Subcutaneous abdominal adipose tissue (tissue), 5 donors: ENCODE measurements around the gene SALL4.
"Not testable (repeated sequence)": the region's sequence is repeated elsewhere in the genome, so short reads cannot be mapped to it uniquely, and the experiment has no call there.

Experiments used
- H3K27ac ChIP-seq: one replicate; pipeline ENCODE4 v1.7.0; 2013; ENCODE audit warnings: low read depth, mild to moderate bottlenecking, inconsistent platforms, low read length, moderate library complexity
- H3K27me3 ChIP-seq, 5 donors: one replicate each; pipeline ENCODE4 v1.7.0; 2013; ENCODE audit warnings: low read length in 5 of 5, inconsistent platforms in 1 of 5; ENCODE audit not compliant: control insufficient read depth in 5 of 5, insufficient read depth in 4 of 5
- H3K36me3 ChIP-seq, 5 donors: one replicate each; pipeline ENCODE4 v1.7.0; 2013; ENCODE audit warnings: low read length in 5 of 5; ENCODE audit not compliant: control insufficient read depth in 5 of 5, insufficient read depth in 5 of 5
- H3K4me1 ChIP-seq, 5 donors: one replicate each; pipeline ENCODE4 v1.7.0; 2013; ENCODE audit warnings: low read length in 5 of 5, mild to moderate bottlenecking in 3 of 5, moderate library complexity in 1 of 5; ENCODE audit not compliant: control insufficient read depth in 5 of 5, insufficient read depth in 5 of 5
- H3K4me3 ChIP-seq, 5 donors: one replicate each; pipeline ENCODE4 v1.7.0; 2013; ENCODE audit warnings: low read length in 5 of 5, low read depth in 1 of 5
- H3K9ac ChIP-seq, 5 donors: one replicate each; pipeline ENCODE4 v1.7.0; 2013; ENCODE audit warnings: low read length in 5 of 5, mild to moderate bottlenecking in 4 of 5, moderate library complexity in 3 of 5
- H3K9me3 ChIP-seq, 5 donors: one replicate each; pipeline ENCODE4 v1.7.0; 2013; ENCODE audit warnings: low read length in 5 of 5; ENCODE audit not compliant: control insufficient read depth in 5 of 5
- donor health status: healthy.
- donor health status: healthy.
- donor health status: healthy.
- donor health status: healthy.
- donor health status: healthy.

SALL4 gene

GRCh38 chr20:51826372-51826771, 24.1 kb upstream of the SALL4 start:
- no peaks in the 10 kb centered on the region for H3K4me1 ChIP-seq
- H3K9ac ChIP-seq: no peak overlapping the region
- no peaks in the 10 kb centered on the region for H3K9me3 ChIP-seq
- H3K27ac ChIP-seq: no peak overlapping the region
- no peak overlapping the region for H3K4me3 ChIP-seq
- H3K36me3 ChIP-seq: no peaks in the 10 kb centered on the region
- H3K27me3 ChIP-seq: peaks cover 0 to 5% (median 0%) of the 10 kb centered on the region in 5 donors

- Histone ChIP-seq H3K4me3 (no peak overlapping the region), H3K9me3 (no peaks in the 10 kb centered on the region), H3K9ac (no peak overlapping the region), H3K27ac (no peak overlapping the region), H3K27me3 (no peaks in the 10 kb centered on the region), H3K4me1 (no peaks in the 10 kb centered on the region), H3K36me3 (no peaks in the 10 kb centered on the region)
Measured at GRCh38 chr20:51818479-51819008, 16.2 kb upstream of the SALL4 start.

- not testable (repeated sequence) for H3K9me3 ChIP-seq, H3K4me1 ChIP-seq, H3K27me3 ChIP-seq, H3K27ac ChIP-seq, H3K36me3 ChIP-seq, H3K9ac ChIP-seq, H3K4me3 ChIP-seq
Measured at GRCh38 chr20:51816856-51817255, 14.5 kb upstream of the SALL4 start.

GRCh38 chr20:51815383-51816076, 13.2 kb upstream of the SALL4 start:
- H3K9me3 ChIP-seq: no peaks in the 10 kb centered on the region
- no peak overlapping the region for H3K9ac ChIP-seq
- no peaks in the 10 kb centered on the region for H3K36me3 ChIP-seq
- no peaks in the 10 kb centered on the region for H3K27me3 ChIP-seq
- H3K4me3 ChIP-seq: no peak overlapping the region
- H3K27ac ChIP-seq: no peak overlapping the region
- no peaks in the 10 kb centered on the region for H3K4me1 ChIP-seq

- no peak overlapping the region for H3K27ac ChIP-seq
- H3K9me3 ChIP-seq: no peaks in the 10 kb centered on the region
- H3K27me3 ChIP-seq: no peaks in the 10 kb centered on the region
- no peaks in the 10 kb centered on the region for H3K36me3 ChIP-seq
- H3K9ac ChIP-seq: no peak overlapping the region
- no peaks in the 10 kb centered on the region for H3K4me1 ChIP-seq
- no peak overlapping the region for H3K4me3 ChIP-seq
Measured at GRCh38 chr20:51812861-51813260, 10.5 kb upstream of the SALL4 start.

- Histone ChIP-seq H3K36me3 (no peaks in the 10 kb centered on the region), H3K9ac (no peak overlapping the region), H3K27me3 (no peaks in the 10 kb centered on the region), H3K4me3 (no peak overlapping the region), H3K9me3 (no peaks in the 10 kb centered on the region), H3K4me1 (no peaks in the 10 kb centered on the region), H3K27ac (no peak overlapping the region)
Measured at GRCh38 chr20:51811514-51812128, 9.3 kb upstream of the SALL4 start.

- no peak overlapping the region for H3K9ac ChIP-seq
- H3K36me3 ChIP-seq: no peaks in the 10 kb centered on the region
- no peak overlapping the region for H3K4me3 ChIP-seq
- no peaks in the 10 kb centered on the region for H3K4me1 ChIP-seq
- H3K9me3 ChIP-seq: no peaks in the 10 kb centered on the region
- H3K27me3 ChIP-seq: no peaks in the 10 kb centered on the region
- H3K27ac ChIP-seq: no peak overlapping the region
Measured at GRCh38 chr20:51811042-51811355, 8.7 kb upstream of the SALL4 start.

- Histone ChIP-seq H3K9me3 (no peaks in the 10 kb centered on the region), H3K9ac (no peak overlapping the region)
Measured at GRCh38 chr20:51810155-51811041, 8.1 kb upstream of the SALL4 start.

GRCh38 chr20:51807720-51808250, 5.5 kb upstream of the SALL4 start:
- Histone ChIP-seq H3K27ac (no peak overlapping the region), H3K9ac (no peak overlapping the region), H3K9me3 (no peaks in the 10 kb centered on the region), H3K36me3 (no peaks in the 10 kb centered on the region), H3K4me1 (no peaks in the 10 kb centered on the region), H3K4me3 (no peak overlapping the region), H3K27me3 (peaks cover 0 to under 1% (median 0%) of the 10 kb centered on the region in 5 donors)

More at GRCh38 chr20:51810155-51811041, 8.1 kb upstream of the SALL4 start:
- H3K36me3 ChIP-seq: no peaks in the 10 kb centered on the region
- H3K4me1 ChIP-seq: no peaks in the 10 kb centered on the region
- H3K27me3 ChIP-seq: no peaks in the 10 kb centered on the region
- no peak overlapping the region for H3K27ac ChIP-seq
- H3K4me3 ChIP-seq: no peak overlapping the region

GRCh38 chr20:51804754-51805153, 2.4 kb upstream of the SALL4 start:
- no peak overlapping the region for H3K27ac ChIP-seq
- peaks cover 0 to 26% (median 24%) of the 10 kb centered on the region in 5 donors for H3K4me1 ChIP-seq
- no peaks in the 10 kb centered on the region for H3K9me3 ChIP-seq
- no peak overlapping the region for H3K9ac ChIP-seq
- no peaks in the 10 kb centered on the region for H3K36me3 ChIP-seq
- H3K4me3 ChIP-seq: no peak overlapping the region
- H3K27me3 ChIP-seq: peaks cover 0 to 17% (median 7%) of the 10 kb centered on the region in 5 donors
